HepG2 (cell line): ENCODE measurements around the gene SERPINB1. TPM values are rescaled to one million over a fixed set of nuclear protein-coding genes. Genes with fewer than 3 reads are reported as not detected.

Experiments
- ARID2 ChIP-seq: sonication (generic); formaldehyde crosslinking; IDR thresholded peaks from 2 replicates; pipeline ENCODE4 v1.8.1; 2022; ENCODE audit warnings: mild to moderate bottlenecking, missing genetic modification reagents, borderline replicate concordance
- ARNT ChIP-seq: fragments of 450-650 bp; IDR thresholded peaks from 2 replicates; pipeline ENCODE4 v1.6.1; 2017
- ATF2 ChIP-seq: sonication (generic); formaldehyde crosslinking; IDR thresholded peaks from 2 replicates; pipeline ENCODE4 v1.4.0; 2020; ENCODE audit warnings: missing genetic modification reagents
- ATF7 ChIP-seq, 2 experiments: fragments of 450-650 bp in 1 of 2; sonication (generic) in 1 of 2; formaldehyde crosslinking in 1 of 2; IDR thresholded peaks; 2 replicates each; pipeline versions ENCODE4 v1.4.0 to v1.6.1; 2016 to 2020; ENCODE audit warnings: antibody characterized with exemption in 1 of 2, mild to moderate bottlenecking in 1 of 2, missing genetic modification reagents in 1 of 2
- CEBPZ ChIP-seq: IDR thresholded peaks from 2 replicates; pipeline ENCODE4 v1.6.1; 2012; ENCODE audit warnings: low read length, improper control_type of control experiment
- FOSL2 ChIP-seq: sonication (generic); formaldehyde crosslinking; IDR thresholded peaks from 2 replicates; pipeline ENCODE4 v1.4.0; 2020; ENCODE audit warnings: missing genetic modification reagents
- FOXA3 ChIP-seq: IDR thresholded peaks from 2 replicates; pipeline ENCODE4 v1.6.1; 2016; ENCODE audit warnings: missing genetic modification reagents, missing compliant biosample characterization
- GATAD2A ChIP-seq: IDR thresholded peaks from 2 replicates; pipeline ENCODE4 v1.6.1; 2016
- PATZ1 ChIP-seq: sonication (generic); formaldehyde crosslinking; IDR thresholded peaks from 2 replicates; pipeline ENCODE4 v1.4.0; 2020; ENCODE audit warnings: missing genetic modification reagents
- PHF20 ChIP-seq: sonication (generic); formaldehyde crosslinking; IDR thresholded peaks from 2 replicates; pipeline ENCODE4 v1.5.0; 2020; ENCODE audit warnings: mild to moderate bottlenecking, missing genetic modification reagents
- RARG ChIP-seq: sonication (generic); formaldehyde crosslinking; IDR thresholded peaks from 2 replicates; pipeline ENCODE4 v1.4.0; 2020; ENCODE audit warnings: low read depth, mild to moderate bottlenecking, missing genetic modification reagents
- SIN3A ChIP-seq: IDR thresholded peaks from 2 replicates; pipeline ENCODE4 v1.6.1; 2011; ENCODE audit warnings: low read depth, mild to moderate bottlenecking, control low read depth, low read length, borderline replicate concordance
- SMAD1 ChIP-seq: sonication (generic); formaldehyde crosslinking; IDR thresholded peaks from 2 replicates; pipeline ENCODE4 v1.4.0; 2020; ENCODE audit warnings: missing genetic modification reagents, low read depth, mild to moderate bottlenecking, borderline replicate concordance
- SP4 ChIP-seq: sonication (generic); formaldehyde crosslinking; IDR thresholded peaks from 2 replicates; pipeline ENCODE4 v1.8.1; 2023; ENCODE audit warnings: mild to moderate bottlenecking, missing genetic modification reagents
- TBL1XR1 ChIP-seq: fragments of 150-350 bp; IDR thresholded peaks from 2 replicates; pipeline ENCODE4 v1.6.1; 2014; ENCODE audit warnings: borderline replicate concordance, low read length; ENCODE audit not compliant: partially characterized antibody
- ZNF20 ChIP-seq: sonication (generic); formaldehyde crosslinking; IDR thresholded peaks from 2 replicates; pipeline ENCODE4 v1.4.0; 2020; ENCODE audit warnings: mild to moderate bottlenecking, moderate library complexity, missing genetic modification reagents
- ZNF598 ChIP-seq: sonication (generic); formaldehyde crosslinking; IDR thresholded peaks from 2 replicates; pipeline ENCODE4 v1.5.1; 2020; ENCODE audit warnings: mild to moderate bottlenecking, missing genetic modification reagents, borderline replicate concordance
- ZNF605 ChIP-seq: sonication (generic); formaldehyde crosslinking; IDR thresholded peaks from 2 replicates; pipeline ENCODE4 v1.8.0; 2022; ENCODE audit warnings: mild to moderate bottlenecking, missing genetic modification reagents
- ZNF607 ChIP-seq: sonication (generic); formaldehyde crosslinking; IDR thresholded peaks from 2 replicates; pipeline ENCODE4 v1.5.1; 2020; ENCODE audit warnings: missing genetic modification reagents, mild to moderate bottlenecking, borderline replicate concordance
- ZNF660 ChIP-seq: sonication (generic); formaldehyde crosslinking; IDR thresholded peaks from 2 replicates; pipeline ENCODE4 v1.5.1; 2020; ENCODE audit warnings: mild to moderate bottlenecking, low read depth, missing genetic modification reagents, borderline replicate concordance
- polyA plus RNA-seq, 8 experiments: library from polyadenylated mRNA; depleted of rRNA in 3 of 8; stranded (reverse) in 7 of 8; unstranded in 1 of 8; fragments of >200 nt; fragmentation: Illumina TruSeq in 4 of 8; extraction: Trizol in 4 of 8; gene quantifications; 2 replicates each; pipeline versions ENCODE4 v1.2.1 to v1.2.3, GENCODE V29; 2011 to 2016; ENCODE audit warnings: low read depth in 4 of 8, missing spikeins in 1 of 8, mixed read lengths in 1 of 8; ENCODE audit not compliant: insufficient read depth in 1 of 8
- total RNA-seq, 5 experiments: library from RNA; depleted of rRNA; stranded (reverse); fragments of >200 nt; fragmentation: Illumina TruSeq; extraction: Trizol; gene quantifications; 2 replicates each; pipeline ENCODE4 v1.2.3, GENCODE V29; 2016; ENCODE audit warnings: low read depth in 1 of 5

SERPINB1 gene
- total and polyA plus RNA-seq, 2 of the 13 experiments (the other 11 are each of a cell fraction or from before 2014, with no cell fraction given) = 41.4 to 60.5 TPM

- no peak for TF ChIP-seq ATF2 (CRISPR knock-in tag)
- TF ChIP-seq FOSL2 = peak; percentile 76
- TF ChIP-seq ZNF20 = no peak
- no peak for TF ChIP-seq ATF7 (IDR thresholded peaks at IDR 0.05)
- TF ChIP-seq ATF7 (CRISPR knock-in tag; IDR thresholded peaks at IDR 0.05) = no peak
- no peak for TF ChIP-seq CEBPZ
- TF ChIP-seq ARID2 (CRISPR knock-in tag) = no peak
- TF ChIP-seq SP4 (CRISPR knock-in tag) = no peak
- TF ChIP-seq PATZ1 (CRISPR knock-in tag) = no peak
- no peak for TF ChIP-seq ZNF607 (CRISPR knock-in tag)
- no peak for TF ChIP-seq ARNT
- TF ChIP-seq SIN3A = no peak
- TF ChIP-seq RARG (CRISPR knock-in tag) = no peak
- no peak for TF ChIP-seq SMAD1 (CRISPR knock-in tag)
- TF ChIP-seq FOXA3 (CRISPR knock-in tag) = peak; percentile 37
- 0 out of 2 replicates have a peak, but pooled peaks have one; percentile 27 for TF ChIP-seq GATAD2A (CRISPR knock-in tag)
- TF ChIP-seq ZNF598 (CRISPR knock-in tag) = no peak
- TF ChIP-seq TBL1XR1 = no peak
- no peak for TF ChIP-seq ZNF660 (CRISPR knock-in tag)
- no peak for TF ChIP-seq PHF20 (CRISPR knock-in tag)
- TF ChIP-seq ZNF605 (CRISPR knock-in tag) = no peak
Observed at GRCh38 chr6:2817903-2818443, 23.7 kb downstream of the SERPINB1 start (continued).
